GM12878 (cell line): ENCODE data around the gene VAV2. TPM values are rescaled to one million over a fixed set of nuclear protein-coding genes. Genes with fewer than 3 reads are reported as not detected.
A peak's percentile ranks its signal among the peaks of the same experiment; 100 is the strongest.

Source experiments
- ATF3 ChIP-seq: IDR thresholded peaks from 2 replicates; pipeline ENCODE4 v1.6.1; 2011; ENCODE audit warnings: low read depth, mild to moderate bottlenecking, low read length, moderate library complexity, borderline replicate concordance; ENCODE audit errors: extremely low read depth
- BCL3 ChIP-seq: IDR thresholded peaks from 2 replicates; pipeline ENCODE4 v1.6.1; 2011; ENCODE audit warnings: borderline replicate concordance, low read depth, mild to moderate bottlenecking, moderate library complexity, low read length; ENCODE audit not compliant: insufficient read depth, poor library complexity, severe bottlenecking
- BRCA1 ChIP-seq: IDR thresholded peaks from 2 replicates; pipeline ENCODE4 v1.6.1; 2011; ENCODE audit warnings: low read depth, low read length, improper control_type of control experiment
- CBFB ChIP-seq: IDR thresholded peaks from 2 replicates; pipeline ENCODE4 v1.6.1; 2016; ENCODE audit warnings: antibody characterized with exemption, low read depth
- CBX5 ChIP-seq: sonication (generic); IDR thresholded peaks from 2 replicates; pipeline ENCODE4 v1.6.1; 2016; ENCODE audit warnings: low read depth, moderate library complexity, mild to moderate bottlenecking, inconsistent platforms
- CHD1 ChIP-seq: IDR thresholded peaks from 2 replicates; pipeline ENCODE4 v1.6.1; 2012; ENCODE audit warnings: low read depth, low read length, improper control_type of control experiment
- CREB1 ChIP-seq: IDR thresholded peaks from 2 replicates; pipeline ENCODE4 v1.6.1; 2012; ENCODE audit warnings: low read depth, mild to moderate bottlenecking, inconsistent platforms
- ESRRA ChIP-seq: IDR thresholded peaks from 2 replicates; pipeline ENCODE4 v1.6.1; 2012; ENCODE audit warnings: mild to moderate bottlenecking, low read length, improper control_type of control experiment
- GABPA ChIP-seq: IDR thresholded peaks from 2 replicates; pipeline ENCODE4 v1.6.1; 2014; ENCODE audit warnings: antibody characterized with exemption, low read depth, mild to moderate bottlenecking, inconsistent platforms
- GATAD2B ChIP-seq: fragments of 450-650 bp; conservative IDR thresholded peaks from 2 replicates; pipeline ENCODE4 v1.6.1; 2017; ENCODE audit warnings: low read depth, mild to moderate bottlenecking, moderate library complexity
- HCFC1 ChIP-seq: fragments of 150-350 bp; IDR thresholded peaks from 2 replicates; pipeline ENCODE4 v1.6.1; 2014; ENCODE audit warnings: low read length
- MTA3 ChIP-seq: IDR thresholded peaks from 2 replicates; pipeline ENCODE4 v1.6.1; 2012; ENCODE audit warnings: low read length, inconsistent platforms, borderline replicate concordance
- MYC ChIP-seq: IDR thresholded peaks from 2 replicates; pipeline ENCODE4 v1.6.1; 2011; ENCODE audit warnings: mild to moderate bottlenecking, low read length, moderate library complexity, inconsistent platforms; ENCODE audit not compliant: insufficient read depth, insufficient replicate concordance, insufficient read length, severe bottlenecking
- NFXL1 ChIP-seq: fragments of 450-650 bp; IDR thresholded peaks from 2 replicates; pipeline ENCODE4 v1.6.1; 2017; ENCODE audit warnings: antibody characterized with exemption, mild to moderate bottlenecking, borderline replicate concordance
- NR2C1 ChIP-seq: fragments of 450-650 bp; IDR thresholded peaks from 2 replicates; pipeline ENCODE4 v1.6.1; 2017; ENCODE audit warnings: antibody characterized with exemption, mild to moderate bottlenecking, moderate library complexity
- RB1 ChIP-seq: fragments of 450-650 bp; formaldehyde crosslinking; IDR thresholded peaks from 2 replicates; pipeline ENCODE4 v1.6.1; 2017; ENCODE audit warnings: mild to moderate bottlenecking, borderline replicate concordance
- REST ChIP-seq: IDR thresholded peaks from 2 replicates; pipeline ENCODE4 v1.6.1; 2012; ENCODE audit warnings: mild to moderate bottlenecking, low read depth, low read length
- SPI1 ChIP-seq: IDR thresholded peaks from 2 replicates; pipeline ENCODE4 v1.6.1; 2011; ENCODE audit warnings: low read depth, mild to moderate bottlenecking, low read length, moderate library complexity, borderline replicate concordance; ENCODE audit not compliant: insufficient read depth
- YBX1 ChIP-seq: fragments of 450-650 bp; IDR thresholded peaks from 2 replicates; pipeline ENCODE4 v1.6.1; 2016; ENCODE audit warnings: antibody characterized with exemption
- ZNF207 ChIP-seq: fragments of 450-650 bp; IDR thresholded peaks from 2 replicates; pipeline ENCODE4 v1.6.1; 2014; ENCODE audit warnings: antibody characterized with exemption, mild to moderate bottlenecking, borderline replicate concordance
- ZNF24 ChIP-seq: fragments of 450-650 bp; IDR thresholded peaks from 2 replicates; pipeline ENCODE4 v1.6.1; 2017; ENCODE audit warnings: antibody characterized with exemption, mild to moderate bottlenecking
- ZNF384 ChIP-seq: IDR thresholded peaks from 2 replicates; pipeline ENCODE4 v1.6.1; 2012; ENCODE audit warnings: low read depth, mild to moderate bottlenecking, low read length, improper control_type of control experiment, borderline replicate concordance
- ZSCAN29 ChIP-seq: fragments of 450-650 bp; IDR thresholded peaks from 2 replicates; pipeline ENCODE4 v1.6.1; 2017; ENCODE audit warnings: mild to moderate bottlenecking, moderate library complexity
- polyA plus RNA-seq, 11 experiments: library from polyadenylated mRNA; depleted of rRNA in 4 of 11; unstranded in 6 of 11; stranded (reverse) in 5 of 11; fragments of >200 nt; fragmentation: Nextera tagmentation in 4 of 11; fragmentation: Illumina TruSeq in 1 of 11; extraction: Ambion mirVana in 4 of 11; extraction: Trizol in 1 of 11; gene quantifications; 1 replicate in 1 of 11; 2 replicates in 10 of 11; pipeline versions ENCODE4 v1.2.1 to v1.2.3, GENCODE V29; 2011 to 2016; ENCODE audit warnings: inconsistent platforms in 2 of 11, missing spikeins in 2 of 11, low read depth in 1 of 11
- total RNA-seq, 4 experiments: library from RNA; depleted of rRNA in 3 of 4; stranded (reverse); fragments of >200 nt in 3 of 4; fragmentation: Illumina TruSeq in 1 of 4; extraction: Trizol in 1 of 4; gene quantifications; 2 replicates each; pipeline versions ENCODE4 v1.2.1 to v1.2.3, GENCODE V29; 2013 to 2021

Gene VAV2
- total and polyA plus RNA-seq, 10 of the 15 experiments (the other 5 are each of a cell fraction or from before 2014, with no cell fraction given): 0.13 to 43.9 (median 16.9) TPM

GRCh38 chr9:134024828-134025605 is 32.9 kb upstream of the VAV2 start, which contains the start of gene BRD3OS (continued):
- TF ChIP-seq REST (no peak), ATF3 (no peak), HCFC1 (peak; percentile 71), NR2C1 (peak; percentile 33; the same call in 1 of the 2 replicates), RB1 (no peak), CBX5 (no peak), ZNF207 (no peak), MYC (no peak), ZNF24 (no peak), MTA3 (no peak), BCL3 (no peak), CBFB (no peak), ZSCAN29 (no peak), CREB1 (peak; percentile 72; the same call in 1 of the 2 replicates), NFXL1 (peak; percentile 95), GATAD2B (no peak; the same call in 1 of the 2 replicates), ZNF384 (no peak), GABPA (no peak), CHD1 (no peak), YBX1 (no peak), BRCA1 (no peak), ESRRA (no peak), SPI1 (peak; percentile 38; the same call in 1 of the 2 replicates)
